HepG2 (cell line): ENCODE data around the gene CDK13. TPM values are rescaled to one million over a fixed set of nuclear protein-coding genes. Genes with fewer than 3 reads are reported as not detected.

ENCODE experiments used
- ATF7 ChIP-seq, 2 experiments: fragments of 450-650 bp in 1 of 2; sonication (generic) in 1 of 2; formaldehyde crosslinking in 1 of 2; IDR thresholded peaks; 2 replicates each; pipeline versions ENCODE4 v1.4.0 to v1.6.1; 2016 to 2020; ENCODE audit warnings: antibody characterized with exemption in 1 of 2, mild to moderate bottlenecking in 1 of 2, missing genetic modification reagents in 1 of 2
- BORCS8-MEF2B ChIP-seq: sonication (generic); formaldehyde crosslinking; IDR thresholded peaks from 2 replicates; pipeline ENCODE4 v1.8.0; 2022; ENCODE audit warnings: mild to moderate bottlenecking, missing genetic modification reagents
- ERF ChIP-seq: IDR thresholded peaks from 2 replicates; pipeline ENCODE4 v1.6.1; 2018; ENCODE audit warnings: missing biosample characterization, missing genetic modification reagents
- GATAD2A ChIP-seq: IDR thresholded peaks from 2 replicates; pipeline ENCODE4 v1.6.1; 2016
- HDAC1 ChIP-seq: sonication (generic); formaldehyde crosslinking; IDR thresholded peaks from 2 replicates; pipeline ENCODE4 v1.5.1; 2020; ENCODE audit warnings: mild to moderate bottlenecking, missing genetic modification reagents
- MXI1 ChIP-seq: IDR thresholded peaks from 3 replicates; pipeline ENCODE4 v1.6.1; 2012; ENCODE audit warnings: low read depth, low read length, inconsistent platforms, borderline replicate concordance
- SKI ChIP-seq: fragments of 450-650 bp; IDR thresholded peaks from one replicate; pipeline ENCODE4 v1.6.1; 2018; ENCODE audit warnings: mild to moderate bottlenecking; ENCODE audit not compliant: partially characterized antibody
- ZBTB20 ChIP-seq: sonication (generic); formaldehyde crosslinking; IDR thresholded peaks from 2 replicates; pipeline ENCODE4 v1.8.1; 2023; ENCODE audit warnings: missing genetic modification reagents, low read depth, mild to moderate bottlenecking, borderline replicate concordance
- ZNF317 ChIP-seq: sonication (generic); formaldehyde crosslinking; IDR thresholded peaks from 2 replicates; pipeline ENCODE4 v1.5.0; 2020; ENCODE audit warnings: mild to moderate bottlenecking, missing genetic modification reagents
- ZNF343 ChIP-seq: sonication (generic); formaldehyde crosslinking; IDR thresholded peaks from 2 replicates; pipeline ENCODE4 v1.4.0; 2020; ENCODE audit warnings: mild to moderate bottlenecking, missing genetic modification reagents
- ZNF775 ChIP-seq: sonication (generic); formaldehyde crosslinking; IDR thresholded peaks from 2 replicates; pipeline ENCODE4 v1.4.0; 2020; ENCODE audit warnings: missing genetic modification reagents, mild to moderate bottlenecking, moderate library complexity, borderline replicate concordance
- polyA plus RNA-seq, 8 experiments: library from polyadenylated mRNA; depleted of rRNA in 3 of 8; stranded (reverse) in 7 of 8; unstranded in 1 of 8; fragments of >200 nt; fragmentation: Illumina TruSeq in 4 of 8; extraction: Trizol in 4 of 8; gene quantifications; 2 replicates each; pipeline versions ENCODE4 v1.2.1 to v1.2.3, GENCODE V29; 2011 to 2016; ENCODE audit warnings: low read depth in 4 of 8, missing spikeins in 1 of 8, mixed read lengths in 1 of 8; ENCODE audit not compliant: insufficient read depth in 1 of 8
- total RNA-seq, 5 experiments: library from RNA; depleted of rRNA; stranded (reverse); fragments of >200 nt; fragmentation: Illumina TruSeq; extraction: Trizol; gene quantifications; 2 replicates each; pipeline ENCODE4 v1.2.3, GENCODE V29; 2016; ENCODE audit warnings: low read depth in 1 of 5
- TF ChIP-seq, protein P1 (sequence below): sonication (generic); formaldehyde crosslinking; conservative IDR thresholded peaks from 2 replicates; pipeline ENCODE4 v1.8.0; 2022; ENCODE audit warnings: mild to moderate bottlenecking, moderate library complexity, missing genetic modification reagents
- TF ChIP-seq, protein P2 (sequence below): sonication (generic); formaldehyde crosslinking; IDR thresholded peaks from 2 replicates; pipeline ENCODE4 v1.9.0; 2021; ENCODE audit warnings: missing genetic modification reagents, borderline replicate concordance
- TF ChIP-seq, protein P3 (sequence below): sonication (generic); formaldehyde crosslinking; IDR thresholded peaks from 2 replicates; pipeline ENCODE4 v1.4.0; 2020; ENCODE audit warnings: mild to moderate bottlenecking, missing genetic modification reagents
- TF ChIP-seq, protein P4 (sequence below), 2 experiments: fragments of 450-650 bp in 1 of 2; sonication (generic) in 1 of 2; formaldehyde crosslinking in 1 of 2; IDR thresholded peaks; 2 replicates each; pipeline versions ENCODE4 v1.6.1 to v1.8.0; 2016 to 2022; ENCODE audit warnings: antibody characterized with exemption in 1 of 2, mild to moderate bottlenecking in 1 of 2, missing genetic modification reagents in 1 of 2

CDK13 gene
- total and polyA plus RNA-seq, 2 of the 13 experiments (the other 11 are each of a cell fraction or from before 2014, with no cell fraction given): 21.0 to 40.9 TPM

DNA sequence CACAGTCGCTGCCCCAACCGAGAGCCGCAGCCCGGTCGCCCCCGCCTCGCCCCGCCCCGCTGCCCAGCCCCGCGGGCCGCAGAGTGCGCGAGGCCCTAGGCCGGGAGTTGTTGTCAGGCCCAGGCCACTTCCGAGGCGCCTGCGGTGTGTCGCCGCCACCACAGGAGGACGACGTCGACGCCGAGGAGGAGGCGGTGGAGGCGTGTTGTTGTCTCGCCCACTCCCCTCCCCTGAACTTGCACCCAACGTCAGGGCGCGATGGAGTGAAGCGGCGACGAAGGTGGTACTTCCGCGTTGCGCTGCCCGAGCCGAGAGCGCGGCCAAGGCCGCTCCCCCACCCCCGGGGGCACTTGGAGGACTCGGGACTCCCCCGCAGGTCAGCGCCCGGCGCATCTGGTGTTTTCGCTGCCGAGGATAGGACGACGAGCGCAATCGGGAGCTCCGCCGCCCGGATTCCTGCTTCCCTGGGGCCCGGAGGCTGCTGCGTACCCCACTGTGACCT lies at the start of gene CDK13 (continued):
- TF ChIP-seq HDAC1 (CRISPR knock-in tag): peak; percentile 73; the same call in 1 of the 2 replicates
- TF ChIP-seq, protein P1, sequence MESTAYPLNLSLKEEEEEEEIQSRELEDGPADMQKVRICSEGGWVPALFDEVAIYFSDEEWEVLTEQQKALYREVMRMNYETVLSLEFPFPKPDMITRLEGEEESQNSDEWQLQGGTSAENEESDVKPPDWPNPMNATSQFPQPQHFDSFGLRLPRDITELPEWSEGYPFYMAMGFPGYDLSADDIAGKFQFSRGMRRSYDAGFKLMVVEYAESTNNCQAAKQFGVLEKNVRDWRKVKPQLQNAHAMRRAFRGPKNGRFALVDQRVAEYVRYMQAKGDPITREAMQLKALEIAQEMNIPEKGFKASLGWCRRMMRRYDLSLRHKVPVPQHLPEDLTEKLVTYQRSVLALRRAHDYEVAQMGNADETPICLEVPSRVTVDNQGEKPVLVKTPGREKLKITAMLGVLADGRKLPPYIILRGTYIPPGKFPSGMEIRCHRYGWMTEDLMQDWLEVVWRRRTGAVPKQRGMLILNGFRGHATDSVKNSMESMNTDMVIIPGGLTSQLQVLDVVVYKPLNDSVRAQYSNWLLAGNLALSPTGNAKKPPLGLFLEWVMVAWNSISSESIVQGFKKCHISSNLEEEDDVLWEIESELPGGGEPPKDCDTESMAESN (CRISPR knock-in tag): peak; percentile 72; the same call in 1 of the 2 replicates
- TF ChIP-seq SKI: no peak
- TF ChIP-seq MXI1: no peak
- TF ChIP-seq, protein P2, sequence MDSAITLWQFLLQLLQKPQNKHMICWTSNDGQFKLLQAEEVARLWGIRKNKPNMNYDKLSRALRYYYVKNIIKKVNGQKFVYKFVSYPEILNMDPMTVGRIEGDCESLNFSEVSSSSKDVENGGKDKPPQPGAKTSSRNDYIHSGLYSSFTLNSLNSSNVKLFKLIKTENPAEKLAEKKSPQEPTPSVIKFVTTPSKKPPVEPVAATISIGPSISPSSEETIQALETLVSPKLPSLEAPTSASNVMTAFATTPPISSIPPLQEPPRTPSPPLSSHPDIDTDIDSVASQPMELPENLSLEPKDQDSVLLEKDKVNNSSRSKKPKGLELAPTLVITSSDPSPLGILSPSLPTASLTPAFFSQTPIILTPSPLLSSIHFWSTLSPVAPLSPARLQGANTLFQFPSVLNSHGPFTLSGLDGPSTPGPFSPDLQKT (CRISPR knock-in tag): no peak
- TF ChIP-seq ERF: peak; percentile 2; the same call in 1 of the 2 replicates
- no peak for TF ChIP-seq ZBTB20
- peak; percentile 62; the same call in 1 of the 2 replicates for TF ChIP-seq ZNF317 (CRISPR knock-in tag)
- TF ChIP-seq, protein P3, sequence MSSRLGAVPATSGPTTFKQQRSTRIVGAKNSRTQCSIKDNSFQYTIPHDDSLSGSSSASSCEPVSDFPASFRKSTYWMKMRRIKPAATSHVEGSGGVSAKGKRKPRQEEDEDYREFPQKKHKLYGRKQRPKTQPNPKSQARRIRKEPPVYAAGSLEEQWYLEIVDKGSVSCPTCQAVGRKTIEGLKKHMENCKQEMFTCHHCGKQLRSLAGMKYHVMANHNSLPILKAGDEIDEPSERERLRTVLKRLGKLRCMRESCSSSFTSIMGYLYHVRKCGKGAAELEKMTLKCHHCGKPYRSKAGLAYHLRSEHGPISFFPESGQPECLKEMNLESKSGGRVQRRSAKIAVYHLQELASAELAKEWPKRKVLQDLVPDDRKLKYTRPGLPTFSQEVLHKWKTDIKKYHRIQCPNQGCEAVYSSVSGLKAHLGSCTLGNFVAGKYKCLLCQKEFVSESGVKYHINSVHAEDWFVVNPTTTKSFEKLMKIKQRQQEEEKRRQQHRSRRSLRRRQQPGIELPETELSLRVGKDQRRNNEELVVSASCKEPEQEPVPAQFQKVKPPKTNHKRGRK: no peak
- peak; percentile 22; the same call in 1 of the 2 replicates for TF ChIP-seq GATAD2A (CRISPR knock-in tag)
- no peak for TF ChIP-seq ZNF775 (CRISPR knock-in tag)
- TF ChIP-seq BORCS8-MEF2B (CRISPR knock-in tag): 0 out of 2 replicates have a peak, but pooled peaks have one; percentile 65
- TF ChIP-seq ATF7 (IDR thresholded peaks at IDR 0.05): no peak
- TF ChIP-seq ATF7 (CRISPR knock-in tag; IDR thresholded peaks at IDR 0.05): no peak
- 0 out of 2 replicates have a peak, but pooled peaks have one; percentile 6 for TF ChIP-seq ZNF343 (CRISPR knock-in tag)
- TF ChIP-seq, protein P4, sequence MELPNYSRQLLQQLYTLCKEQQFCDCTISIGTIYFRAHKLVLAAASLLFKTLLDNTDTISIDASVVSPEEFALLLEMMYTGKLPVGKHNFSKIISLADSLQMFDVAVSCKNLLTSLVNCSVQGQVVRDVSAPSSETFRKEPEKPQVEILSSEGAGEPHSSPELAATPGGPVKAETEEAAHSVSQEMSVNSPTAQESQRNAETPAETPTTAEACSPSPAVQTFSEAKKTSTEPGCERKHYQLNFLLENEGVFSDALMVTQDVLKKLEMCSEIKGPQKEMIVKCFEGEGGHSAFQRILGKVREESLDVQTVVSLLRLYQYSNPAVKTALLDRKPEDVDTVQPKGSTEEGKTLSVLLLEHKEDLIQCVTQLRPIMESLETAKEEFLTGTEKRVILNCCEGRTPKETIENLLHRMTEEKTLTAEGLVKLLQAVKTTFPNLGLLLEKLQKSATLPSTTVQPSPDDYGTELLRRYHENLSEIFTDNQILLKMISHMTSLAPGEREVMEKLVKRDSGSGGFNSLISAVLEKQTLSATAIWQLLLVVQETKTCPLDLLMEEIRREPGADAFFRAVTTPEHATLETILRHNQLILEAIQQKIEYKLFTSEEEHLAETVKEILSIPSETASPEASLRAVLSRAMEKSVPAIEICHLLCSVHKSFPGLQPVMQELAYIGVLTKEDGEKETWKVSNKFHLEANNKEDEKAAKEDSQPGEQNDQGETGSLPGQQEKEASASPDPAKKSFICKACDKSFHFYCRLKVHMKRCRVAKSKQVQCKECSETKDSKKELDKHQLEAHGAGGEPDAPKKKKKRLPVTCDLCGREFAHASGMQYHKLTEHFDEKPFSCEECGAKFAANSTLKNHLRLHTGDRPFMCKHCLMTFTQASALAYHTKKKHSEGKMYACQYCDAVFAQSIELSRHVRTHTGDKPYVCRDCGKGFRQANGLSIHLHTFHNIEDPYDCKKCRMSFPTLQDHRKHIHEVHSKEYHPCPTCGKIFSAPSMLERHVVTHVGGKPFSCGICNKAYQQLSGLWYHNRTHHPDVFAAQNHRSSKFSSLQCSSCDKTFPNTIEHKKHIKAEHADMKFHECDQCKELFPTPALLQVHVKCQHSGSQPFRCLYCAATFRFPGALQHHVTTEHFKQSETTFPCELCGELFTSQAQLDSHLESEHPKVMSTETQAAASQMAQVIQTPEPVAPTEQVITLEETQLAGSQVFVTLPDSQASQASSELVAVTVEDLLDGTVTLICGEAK (IDR thresholded peaks at IDR 0.05): no peak
- TF ChIP-seq, protein P4 (CRISPR knock-in tag; IDR thresholded peaks at IDR 0.05): no peak
